NB4 (cell line): Measurements from ENCODE around the gene DKC1.
"Not testable (repeated sequence)": the region's sequence is repeated elsewhere in the genome, so short reads cannot be mapped to it uniquely, and the experiment has no call there.

Experiments used
- DNase-seq: peaks from one replicate; pipeline ENCODE4 v3.0.0; 2010; ENCODE audit warnings: low read depth
- H3K4me3 ChIP-seq: one replicate; pipeline ENCODE4 v1.5.1; 2011; ENCODE audit warnings: mild to moderate bottlenecking, low read depth, low read length, moderate library complexity
- CTCF ChIP-seq: IDR thresholded peaks from one replicate; pipeline ENCODE4 v1.5.1; 2012; ENCODE audit warnings: low read depth, low read length
- MAX ChIP-seq: IDR thresholded peaks from 2 replicates; pipeline ENCODE4 v1.6.1; 2011; ENCODE audit warnings: low read depth, low read length
- MYC ChIP-seq: IDR thresholded peaks from 2 replicates; pipeline ENCODE4 v1.6.1; 2011; ENCODE audit warnings: low read depth, low read length
- POLR2A ChIP-seq: IDR thresholded peaks from 2 replicates; pipeline ENCODE4 v1.6.1; 2011; ENCODE audit warnings: mild to moderate bottlenecking; ENCODE audit not compliant: insufficient read length; ENCODE audit errors: extremely low read depth

DKC1 gene

GRCh38 chrX:154818916-154819770 is 56.5 kb downstream of the DKC1 start:
- TF ChIP-seq POLR2A (no peak), MAX (no peak), CTCF (no peak), MYC (no peak)
- no peak overlapping the region for H3K4me3 ChIP-seq
- no peak for DNase-seq

- TF ChIP-seq CTCF (no peak), POLR2A (no peak), MYC (no peak), MAX (no peak)
- H3K4me3 ChIP-seq: no peak overlapping the region
- no peak for DNase-seq
Measured at GRCh38 chrX:154819771-154820341, 57.2 kb downstream of the DKC1 start.

GRCh38 chrX:154821523-154821922 is 58.9 kb downstream of the DKC1 start:
- TF ChIP-seq CTCF: no peak
- no peak for TF ChIP-seq POLR2A
- TF ChIP-seq MYC: no peak
- no peak for TF ChIP-seq MAX
- no peak for DNase-seq
- no peak overlapping the region for H3K4me3 ChIP-seq

- H3K4me3 ChIP-seq: no peak overlapping the region
- TF ChIP-seq MYC: no peak
- TF ChIP-seq CTCF: no peak
- TF ChIP-seq POLR2A: no peak
- no peak for TF ChIP-seq MAX
- DNase-seq: no peak
Measured at GRCh38 chrX:154822029-154822428, 59.4 kb downstream of the DKC1 start.

GRCh38 chrX:154824638-154825037 is 62.0 kb downstream of the DKC1 start:
- TF ChIP-seq CTCF (no peak), POLR2A (no peak), MYC (no peak), MAX (no peak)
- no peak for DNase-seq
- H3K4me3 ChIP-seq: no peak overlapping the region

- DNase-seq: not testable (repeated sequence)
Measured at GRCh38 chrX:154825586-154825985, 62.9 kb downstream of the DKC1 start.

More at GRCh38 chrX:154825586-154825985, 62.9 kb downstream of the DKC1 start:
- not testable (repeated sequence) for H3K4me3 ChIP-seq
